LNCaP clone FGC (cell line): Measurements from ENCODE around the gene CA10.

Experiments
- DNase-seq: peaks from one replicate; pipeline ENCODE4 v3.0.0-alpha.2; 2011; ENCODE audit warnings: low read depth
- H3K4me3 ChIP-seq: 2 replicates; pipeline ENCODE4 v1.5.1; 2011; ENCODE audit warnings: mild to moderate bottlenecking, low read depth, low read length, control low read depth
- CTCF ChIP-seq: IDR thresholded peaks from 2 replicates; pipeline ENCODE4 v1.5.1; 2012; ENCODE audit warnings: mild to moderate bottlenecking; ENCODE audit not compliant: control insufficient read depth, insufficient read depth; ENCODE audit errors: extremely low read depth

The CA10 gene

GRCh38 chr17:51611585-51611984, 546.9 kb downstream of the CA10 start:
- no peak for DNase-seq

GRCh38 chr17:51610834-51611233, 547.7 kb downstream of the CA10 start:
- no peak for DNase-seq
- no peak for TF ChIP-seq CTCF
- no peak overlapping the region for H3K4me3 ChIP-seq

More at GRCh38 chr17:51611585-51611984, 546.9 kb downstream of the CA10 start:
- no peak for TF ChIP-seq CTCF
- H3K4me3 ChIP-seq: no peak overlapping the region

- DNase-seq: no peak
- H3K4me3 ChIP-seq: no peak overlapping the region
- no peak for TF ChIP-seq CTCF
Observed at GRCh38 chr17:51610155-51610554, 548.4 kb downstream of the CA10 start.

- DNase-seq: peak; percentile 39
- H3K4me3 ChIP-seq: no peak overlapping the region
- TF ChIP-seq CTCF: no peak
Observed at GRCh38 chr17:51608251-51608933, 550.1 kb downstream of the CA10 start.

GRCh38 chr17:51607512-51607911, 551.0 kb downstream of the CA10 start:
- no peak overlapping the region for H3K4me3 ChIP-seq
- no peak for TF ChIP-seq CTCF
- no peak for DNase-seq

- no peak for TF ChIP-seq CTCF
- DNase-seq: no peak
Observed at GRCh38 chr17:51604299-51605020, 554.1 kb downstream of the CA10 start.

GRCh38 chr17:51601622-51602261, 556.8 kb downstream of the CA10 start:
- no peak for DNase-seq
- no peak overlapping the region for H3K4me3 ChIP-seq
- no peak for TF ChIP-seq CTCF

More at GRCh38 chr17:51604299-51605020, 554.1 kb downstream of the CA10 start:
- no peak overlapping the region for H3K4me3 ChIP-seq
